Activated CD8-positive, alpha-beta memory T cell treated with anti-CD3 and anti-CD28 coated beads, Interleukin-2, amount 50 U/mL, for 4 hours (primary cell): Measurements from ENCODE around the gene GNAS.
A peak's percentile ranks its signal among the peaks of the same experiment; 100 is the strongest.

Experiments
- DNase-seq: peaks from one replicate; pipeline ENCODE4 v3.0.0-alpha.2; 2020

Gene GNAS

GRCh38 chr20:58900397-58900796, 47.9 kb downstream of the GNAS start:
- no peak for DNase-seq

- no peak for DNase-seq
Measured at GRCh38 chr20:58901488-58902402, 49.2 kb downstream of the GNAS start.

DNA sequence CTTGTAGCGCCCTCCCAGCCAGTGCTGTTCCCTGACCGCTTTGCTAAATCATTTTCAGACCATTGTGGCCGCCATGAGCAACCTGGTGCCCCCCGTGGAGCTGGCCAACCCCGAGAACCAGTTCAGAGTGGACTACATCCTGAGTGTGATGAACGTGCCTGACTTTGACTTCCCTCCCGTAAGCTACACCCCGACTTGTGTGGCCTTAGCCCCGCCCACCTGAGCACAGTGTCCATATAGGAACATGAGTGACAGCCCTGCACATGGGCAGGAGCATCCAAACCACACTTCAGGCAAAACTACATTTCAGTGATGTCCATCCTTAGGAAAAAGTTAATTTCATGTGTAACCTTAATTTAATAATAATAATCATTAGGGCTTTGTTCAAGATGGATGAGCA, 51.1 kb downstream of the GNAS start:
- no peak for DNase-seq

DNA sequence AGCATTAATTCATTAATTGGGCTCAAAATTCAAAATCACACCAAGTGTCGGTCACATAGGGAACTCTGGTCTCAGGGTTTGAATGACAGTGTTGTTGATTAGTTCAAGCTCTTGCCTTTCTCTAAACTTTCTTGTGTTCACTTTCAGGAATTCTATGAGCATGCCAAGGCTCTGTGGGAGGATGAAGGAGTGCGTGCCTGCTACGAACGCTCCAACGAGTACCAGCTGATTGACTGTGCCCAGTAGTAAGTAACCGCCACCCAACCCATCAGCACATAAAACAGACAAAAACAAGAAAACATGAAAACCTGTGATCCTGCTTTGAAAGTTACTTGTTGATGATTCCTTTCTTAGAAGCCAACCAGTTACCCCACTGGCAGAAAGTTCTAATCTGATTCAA, 52.7 kb downstream of the GNAS start:
- DNase-seq, result no peak

DNA sequence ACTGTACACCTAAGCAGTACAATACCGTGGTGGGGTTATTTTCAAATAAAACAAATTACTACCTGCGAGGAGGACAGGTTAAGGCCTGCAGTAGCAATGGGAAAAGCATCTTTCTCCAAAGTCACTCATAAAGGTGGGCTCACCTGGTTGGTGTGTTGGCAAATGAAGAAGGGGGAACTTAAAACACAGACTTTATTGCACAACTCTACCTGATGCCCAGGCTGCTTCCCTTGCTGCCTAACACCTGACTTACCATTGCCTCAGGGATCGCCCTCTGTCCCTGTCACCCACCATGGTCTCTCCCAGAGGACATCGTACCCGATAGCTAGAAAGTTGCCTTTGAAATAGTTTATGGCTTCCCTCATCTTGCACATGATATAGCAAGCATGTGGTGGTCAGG, 53.6 kb downstream of the GNAS start:
- DNase-seq, result no peak

DNA sequence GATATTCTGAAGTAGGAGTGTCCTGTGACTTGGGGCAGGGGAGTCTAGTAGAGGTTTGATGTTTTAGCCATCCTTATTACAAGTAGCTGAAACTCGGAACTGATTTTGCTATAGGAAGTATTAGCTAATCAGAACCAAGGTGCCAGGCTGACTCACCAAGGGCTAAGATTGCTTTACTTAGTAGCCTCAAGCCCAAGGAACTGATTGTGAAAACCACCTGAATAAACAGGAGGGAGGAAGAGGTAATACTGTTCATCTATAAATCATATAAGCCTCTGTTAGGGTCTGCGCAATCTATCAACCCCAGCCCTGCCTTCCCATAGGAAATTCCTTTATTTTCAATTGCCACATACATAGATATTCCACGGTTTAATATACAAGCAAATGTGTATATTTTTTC, 54.4 kb downstream of the GNAS start:
- no peak for DNase-seq

GRCh38 chr20:58907320-58908137, 55.0 kb downstream of the GNAS start:
- DNase-seq, result peak; percentile 34

- DNase-seq, result no peak
Measured at GRCh38 chr20:58908221-58908620, 55.7 kb downstream of the GNAS start.

DNA sequence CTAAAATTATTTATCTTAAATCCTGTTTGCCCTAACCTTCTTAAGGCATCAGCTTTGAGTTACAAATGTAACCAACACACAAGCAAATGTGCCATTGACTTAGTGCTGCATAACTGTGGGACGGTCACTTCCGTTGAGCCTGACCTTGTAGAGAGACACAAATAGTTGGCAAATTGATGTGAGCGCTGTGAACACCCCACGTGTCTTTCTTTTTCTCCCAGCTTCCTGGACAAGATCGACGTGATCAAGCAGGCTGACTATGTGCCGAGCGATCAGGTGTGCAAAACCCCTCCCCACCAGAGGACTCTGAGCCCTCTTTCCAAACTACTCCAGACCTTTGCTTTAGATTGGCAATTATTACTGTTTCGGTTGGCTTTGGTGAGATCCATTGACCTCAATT, 56.4 kb downstream of the GNAS start:
- DNase-seq, result no peak

- no peak for DNase-seq
Measured at GRCh38 chr20:58909585-58909984, 57.1 kb downstream of the GNAS start.

DNA sequence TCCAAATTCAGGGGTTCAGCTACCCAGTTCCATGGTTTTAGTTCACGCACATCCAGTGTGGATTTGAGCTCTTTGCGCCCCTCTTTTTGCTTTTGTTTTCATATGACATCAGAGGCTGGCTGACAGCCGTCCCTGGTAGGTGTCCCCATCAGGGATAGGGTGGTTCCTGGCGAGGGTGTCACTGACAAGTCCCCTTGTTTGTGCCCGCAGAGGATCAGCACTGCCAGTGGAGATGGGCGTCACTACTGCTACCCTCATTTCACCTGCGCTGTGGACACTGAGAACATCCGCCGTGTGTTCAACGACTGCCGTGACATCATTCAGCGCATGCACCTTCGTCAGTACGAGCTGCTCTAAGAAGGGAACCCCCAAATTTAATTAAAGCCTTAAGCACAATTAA, 58.0 kb downstream of the GNAS start:
- DNase-seq, result no peak

GRCh38 chr20:58911309-58911708, 58.8 kb downstream of the GNAS start:
- DNase-seq, result no peak

- no peak for DNase-seq
Measured at GRCh38 chr20:58911970-58912369, 59.5 kb downstream of the GNAS start.

GRCh38 chr20:58913079-58913478, 60.6 kb downstream of the GNAS start:
- no peak for DNase-seq

- DNase-seq, result no peak
Measured at GRCh38 chr20:58918621-58919020, 66.1 kb downstream of the GNAS start.

DNA sequence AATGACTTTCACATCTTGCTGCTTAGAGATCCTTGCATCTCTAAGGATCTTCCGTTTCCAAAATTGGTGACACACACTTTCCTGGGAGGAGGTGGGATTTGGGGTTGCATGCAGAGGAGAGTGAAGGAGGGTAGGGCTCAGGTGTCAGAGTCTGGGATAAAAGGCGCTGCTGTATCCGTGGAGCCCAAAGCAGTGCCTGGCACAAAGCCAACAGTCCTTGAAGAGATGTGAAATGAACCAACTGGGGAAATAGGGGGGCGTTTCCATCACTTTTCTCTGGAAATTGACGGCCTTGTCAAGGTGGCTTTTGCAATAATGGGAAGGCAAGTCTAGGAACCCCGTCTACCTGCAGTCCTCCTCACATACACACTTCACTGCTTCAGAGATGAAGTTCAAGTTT, 69.0 kb downstream of the GNAS start:
- no peak for DNase-seq

- DNase-seq, result no peak
Measured at GRCh38 chr20:58922036-58922435, 69.5 kb downstream of the GNAS start.

GRCh38 chr20:58923117-58923712, 70.7 kb downstream of the GNAS start:
- no peak for DNase-seq

GRCh38 chr20:58926802-58927489, 74.4 kb downstream of the GNAS start:
- no peak for DNase-seq

GRCh38 chr20:58927490-58928061, 75.1 kb downstream of the GNAS start:
- no peak for DNase-seq

DNA sequence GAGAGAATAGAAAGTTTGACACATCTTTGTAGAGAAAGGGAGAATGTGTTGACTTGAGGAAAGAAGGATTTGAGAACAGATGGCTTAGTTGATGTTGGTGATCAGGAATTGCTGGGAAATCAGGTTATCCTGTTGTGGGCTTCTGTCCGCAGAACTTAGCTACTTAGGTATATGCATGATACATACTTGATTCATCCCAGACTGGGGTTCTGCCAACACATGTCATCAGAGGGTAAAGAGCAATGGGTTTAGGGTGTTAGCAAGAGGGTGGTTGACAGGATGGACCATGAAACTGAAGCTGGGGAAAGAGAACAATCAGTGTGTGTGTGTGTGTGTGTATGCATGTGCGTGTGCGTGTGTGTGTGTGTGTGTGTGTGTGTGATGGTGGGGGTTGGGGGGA, 78.0 kb downstream of the GNAS start:
- no peak for DNase-seq

- no peak for DNase-seq
Measured at GRCh38 chr20:58932170-58932569, 79.7 kb downstream of the GNAS start.

GRCh38 chr20:58938078-58938477, 85.6 kb downstream of the GNAS start:
- no peak for DNase-seq
